Measurements from ENCODE around the gene MYH9.

- TF ChIP-seq EP300 (conservative IDR thresholded peaks at IDR 0.05; ENCODE audit: poor library complexity, severe bottlenecking) (no peak), CTCF (IDR thresholded peaks at IDR 0.05; ENCODE audit: poor library complexity, severe bottlenecking) (no peak), REST (IDR thresholded peaks at IDR 0.05; ENCODE audit: borderline replicate concordance) (no peak), POLR2AphosphoS5 (IDR thresholded peaks at IDR 0.05) (no peak), EZH2 (IDR thresholded peaks at IDR 0.05; ENCODE audit: borderline replicate concordance, insufficient read depth, low read length, poor library complexity, severe bottlenecking) (no peak), RAD21 (conservative IDR thresholded peaks at IDR 0.05) (no peak), TAF1 (IDR thresholded peaks at IDR 0.05; ENCODE audit: low read depth) (no peak), MXI1 (conservative IDR thresholded peaks at IDR 0.05; ENCODE audit: poor library complexity, severe bottlenecking) (no peak)
Measured at GRCh38 chr22:36284171-36284571, 103.6 kb downstream of the MYH9 start.
